HepG2 (cell line): ENCODE results near the gene DNAJC2. TPM values are rescaled to one million over a fixed set of nuclear protein-coding genes. Genes with fewer than 3 reads are reported as not detected.

Experiments
- ATAC-seq: fragments of 200-7000 bp; cut with Tn5 transposase; 3 replicates; pipeline ENCODE4 v1.9.1; 2020; ENCODE audit warnings: mild to moderate bottlenecking, moderate library complexity
- BruUV-seq: library from RNA; stranded (reverse); fragments of 400-500 nt; replicated peaks from 2 replicates; lab custom pipeline; 2021; lab: Mats Ljungman, UMichigan
- CTCF ChIA-PET: fragments of 300-600 bp; formaldehyde crosslinking; extraction: SDS; loops from one replicate; lab custom pipeline; 2021; ENCODE audit warnings: low total read pairs, inconsistent platforms, low intra/inter-chr PET ratio; lab: Yijun Ruan, JAX
- POLR2A ChIA-PET: fragments of 350-600 bp; sonication (Branson Sonifier 250); formaldehyde crosslinking; loops from one replicate; lab custom pipeline; 2020; ENCODE audit warnings: antibody characterized with exemption, inconsistent platforms; lab: Yijun Ruan, JAX
- DNase-seq: peaks from one replicate; pipeline ENCODE4 v3.0.0-alpha.2; 2015; ENCODE audit warnings: low spot score
- FAIRE-seq: peaks from 3 replicates; lab custom pipeline; 2011; peaks lifted over from hg19 to GRCh38; lab: Jason Lieb, UNC
- H2AFZ ChIP-seq: one replicate; pipeline ENCODE4 v1.6.1; 2011; ENCODE audit warnings: low read length, inconsistent platforms
- H3K27ac ChIP-seq: fragments of 300-600 bp; 3 replicates; pipeline ENCODE4 v1.8.0; 2011; ENCODE audit warnings: mixed run types, mild to moderate bottlenecking, mixed read lengths, low read length, inconsistent platforms; ENCODE audit not compliant: insufficient read depth; ENCODE audit errors: extremely low read length
- H3K27me3 ChIP-seq, 2 experiments: fragments of 200-600 bp in 1 of 2; 2 replicates in 1 of 2; 3 replicates in 1 of 2; pipeline versions ENCODE4 v1.6.0 to v1.8.0; 2011; ENCODE audit warnings: low read length in 2 of 2, mild to moderate bottlenecking in 2 of 2, moderate library complexity in 2 of 2, inconsistent platforms in 1 of 2; ENCODE audit not compliant: insufficient read depth in 2 of 2, control insufficient read depth in 1 of 2
- H3K36me3 ChIP-seq, 2 experiments: fragments of 200-600 bp in 1 of 2; replicated peaks in 1 of 2; 2 replicates in 1 of 2; 3 replicates in 1 of 2; pipeline versions ENCODE4 v1.5.1 to v1.8.0; 2011; ENCODE audit warnings: low read length in 2 of 2, inconsistent platforms in 1 of 2; ENCODE audit not compliant: insufficient read depth in 2 of 2, control insufficient read depth in 1 of 2
- H3K4me1 ChIP-seq: 2 replicates; pipeline ENCODE4 v1.5.1; 2012; ENCODE audit warnings: low read length, inconsistent platforms; ENCODE audit not compliant: insufficient read depth
- H3K4me2 ChIP-seq: 2 replicates; pipeline ENCODE4 v1.6.0; 2011; ENCODE audit warnings: low read depth, low read length, inconsistent platforms
- H3K4me3 ChIP-seq, 3 experiments: fragments of 200-600 bp in 1 of 3; sonication (generic), shearing (Covaris generic) in 1 of 3; replicated peaks in 1 of 3; 2 replicates each; pipeline ENCODE4 v1.5.1; 2011 to 2016; ENCODE audit warnings: low read length in 3 of 3, inconsistent platforms in 2 of 3, low read depth in 2 of 3, mild to moderate bottlenecking in 2 of 3, control low read depth in 1 of 3, mixed read lengths in 1 of 3; ENCODE audit not compliant: insufficient read depth in 1 of 3
- H3K79me2 ChIP-seq: one replicate; pipeline ENCODE4 v1.6.1; 2011; ENCODE audit warnings: low read length, inconsistent platforms; ENCODE audit not compliant: insufficient read depth
- H3K9ac ChIP-seq: 2 replicates; pipeline ENCODE4 v1.6.0; 2011; ENCODE audit warnings: mild to moderate bottlenecking, low read depth, low read length, inconsistent platforms; ENCODE audit not compliant: insufficient read depth
- H3K9me3 ChIP-seq: 2 replicates; pipeline ENCODE4 v1.5.1; 2012; ENCODE audit warnings: mild to moderate bottlenecking, low read length
- H4K20me1 ChIP-seq: 2 replicates; pipeline ENCODE4 v1.6.0; 2011; ENCODE audit warnings: inconsistent platforms, mild to moderate bottlenecking, low read length, moderate library complexity; ENCODE audit not compliant: insufficient read depth
- BRCA1 ChIP-seq: sonication (generic); formaldehyde crosslinking; IDR thresholded peaks from 2 replicates; pipeline ENCODE4 v1.4.0; 2020; ENCODE audit warnings: missing genetic modification reagents
- GABPA ChIP-seq, 2 experiments: IDR thresholded peaks; 2 replicates each; pipeline ENCODE4 v1.6.1; 2011 to 2016; ENCODE audit warnings: low read depth in 2 of 2, low read length in 1 of 2, missing biosample characterization in 1 of 2, missing genetic modification characterization in 1 of 2
- SP4 ChIP-seq: sonication (generic); formaldehyde crosslinking; IDR thresholded peaks from 2 replicates; pipeline ENCODE4 v1.8.1; 2023; ENCODE audit warnings: mild to moderate bottlenecking, missing genetic modification reagents
- ZNF121 ChIP-seq: sonication (generic); formaldehyde crosslinking; IDR thresholded peaks from 2 replicates; pipeline ENCODE4 v1.5.0; 2020; ENCODE audit warnings: mild to moderate bottlenecking, missing genetic modification reagents
- ZNF382 ChIP-seq: sonication (generic); formaldehyde crosslinking; IDR thresholded peaks from 2 replicates; pipeline ENCODE4 v1.5.0; 2020; ENCODE audit warnings: missing genetic modification reagents, mild to moderate bottlenecking, borderline replicate concordance
- ZNF530 ChIP-seq: sonication (generic); formaldehyde crosslinking; IDR thresholded peaks from 2 replicates; pipeline ENCODE4 v1.5.0; 2020; ENCODE audit warnings: low read depth, mild to moderate bottlenecking, missing genetic modification reagents
- WGBS: methylation state at CpG from one replicate; pipeline ENCODE4 v1.1.6; 2017; ENCODE audit warnings: low lambda C conversion rate; 5-methylcytosine and 5-hydroxymethylcytosine counted together
- in situ Hi-C: cut with HindIII; loops from 2 replicates; pipeline ENCODE4 v1.10.0; 2017; ENCODE audit warnings: low pct_unique_long_range_greater_than_20kb; ENCODE audit not compliant: extremely low pct_ligation_motif_present
- intact Hi-C: fragments of 100-400 bp; cut with micrococcal nuclease; formaldehyde crosslinking; loops from one replicate; pipeline ENCODE4 v1.10.0; 2022; ENCODE audit not compliant: unreplicated experiment
- polyA plus RNA-seq, 8 experiments: library from polyadenylated mRNA; depleted of rRNA in 3 of 8; stranded (reverse) in 7 of 8; unstranded in 1 of 8; fragments of >200 nt; fragmentation: Illumina TruSeq in 4 of 8; extraction: Trizol in 4 of 8; gene quantifications; 2 replicates each; pipeline versions ENCODE4 v1.2.1 to v1.2.3, GENCODE V29; 2011 to 2016; ENCODE audit warnings: low read depth in 4 of 8, missing spikeins in 1 of 8, mixed read lengths in 1 of 8; ENCODE audit not compliant: insufficient read depth in 1 of 8
- total RNA-seq, 5 experiments: library from RNA; depleted of rRNA; stranded (reverse); fragments of >200 nt; fragmentation: Illumina TruSeq; extraction: Trizol; gene quantifications; 2 replicates each; pipeline ENCODE4 v1.2.3, GENCODE V29; 2016; ENCODE audit warnings: low read depth in 1 of 5
- TF ChIP-seq, protein P1 (sequence below): sonication (generic); formaldehyde crosslinking; IDR thresholded peaks from 2 replicates; pipeline ENCODE4 v1.4.0; 2020; ENCODE audit warnings: missing genetic modification reagents
- TF ChIP-seq, protein P2 (sequence below): conservative IDR thresholded peaks from 2 replicates; pipeline ENCODE4 v1.6.1; 2018; ENCODE audit warnings: missing genetic modification reagents
- TF ChIP-seq, protein P3 (sequence below): sonication (generic); formaldehyde crosslinking; IDR thresholded peaks from 2 replicates; pipeline ENCODE4 v1.9.0; 2022; ENCODE audit warnings: low read depth, missing genetic modification reagents

The DNAJC2 gene
- total and polyA plus RNA-seq, 2 of the 13 experiments (the other 11 are each of a cell fraction or from before 2014, with no cell fraction given), result 19.6 to 42.0 TPM

DNA sequence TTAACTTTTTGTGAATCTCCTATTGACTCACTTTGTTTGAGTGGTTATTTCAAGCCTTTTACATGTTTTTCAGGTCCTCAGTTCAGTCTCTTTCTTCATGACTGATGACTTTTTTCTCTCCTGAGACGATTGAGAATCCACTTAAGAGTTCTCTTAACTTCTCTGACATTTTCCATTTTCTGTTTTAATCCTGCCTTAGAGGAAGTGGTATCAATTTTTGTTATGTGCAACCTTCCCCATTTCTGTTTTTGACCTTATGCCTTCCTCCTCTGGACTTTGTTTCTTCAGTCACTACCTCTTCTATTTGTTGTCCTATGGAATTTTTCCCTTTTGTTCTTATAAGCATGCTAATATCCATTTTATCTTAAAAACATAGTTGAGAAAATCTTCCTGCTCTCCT, 5.2 kb upstream of the DNAJC2 start (continued):
- TF ChIP-seq, protein P1, sequence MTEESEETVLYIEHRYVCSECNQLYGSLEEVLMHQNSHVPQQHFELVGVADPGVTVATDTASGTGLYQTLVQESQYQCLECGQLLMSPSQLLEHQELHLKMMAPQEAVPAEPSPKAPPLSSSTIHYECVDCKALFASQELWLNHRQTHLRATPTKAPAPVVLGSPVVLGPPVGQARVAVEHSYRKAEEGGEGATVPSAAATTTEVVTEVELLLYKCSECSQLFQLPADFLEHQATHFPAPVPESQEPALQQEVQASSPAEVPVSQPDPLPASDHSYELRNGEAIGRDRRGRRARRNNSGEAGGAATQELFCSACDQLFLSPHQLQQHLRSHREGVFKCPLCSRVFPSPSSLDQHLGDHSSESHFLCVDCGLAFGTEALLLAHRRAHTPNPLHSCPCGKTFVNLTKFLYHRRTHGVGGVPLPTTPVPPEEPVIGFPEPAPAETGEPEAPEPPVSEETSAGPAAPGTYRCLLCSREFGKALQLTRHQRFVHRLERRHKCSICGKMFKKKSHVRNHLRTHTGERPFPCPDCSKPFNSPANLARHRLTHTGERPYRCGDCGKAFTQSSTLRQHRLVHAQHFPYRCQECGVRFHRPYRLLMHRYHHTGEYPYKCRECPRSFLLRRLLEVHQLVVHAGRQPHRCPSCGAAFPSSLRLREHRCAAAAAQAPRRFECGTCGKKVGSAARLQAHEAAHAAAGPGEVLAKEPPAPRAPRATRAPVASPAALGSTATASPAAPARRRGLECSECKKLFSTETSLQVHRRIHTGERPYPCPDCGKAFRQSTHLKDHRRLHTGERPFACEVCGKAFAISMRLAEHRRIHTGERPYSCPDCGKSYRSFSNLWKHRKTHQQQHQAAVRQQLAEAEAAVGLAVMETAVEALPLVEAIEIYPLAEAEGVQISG (CRISPR knock-in tag), result no peak

DNA sequence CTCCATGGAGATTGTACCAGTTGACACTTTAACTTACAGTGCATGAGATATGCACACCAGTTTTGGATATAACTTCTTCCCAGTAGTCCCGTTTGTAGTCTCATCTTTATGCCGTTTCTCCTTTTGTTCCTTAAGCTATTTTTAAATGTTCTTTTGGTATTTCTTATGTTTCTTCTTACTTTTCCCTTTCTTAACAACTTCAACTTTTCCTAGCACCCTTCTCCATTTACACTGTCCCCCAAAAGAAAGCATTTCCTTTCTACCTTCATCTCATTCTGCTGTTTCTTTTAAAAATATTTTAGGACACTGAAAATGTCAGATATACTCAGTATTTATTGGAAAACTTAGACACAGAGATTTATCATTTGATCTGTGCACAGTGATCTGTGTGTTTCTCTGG, 4.4 kb upstream of the DNAJC2 start:
- no TSS peak for BruUV-seq
- peak overlapping the region; percentile 94 for H3K9ac ChIP-seq
- no peak for ATAC-seq
- in situ Hi-C loops (loop anchor here (10.0 kb wide), 1 partner anchor 56 kb away; no protein-coding TSS in a partner anchor), intact Hi-C loops (no loop called here)
- H2AFZ ChIP-seq, result no peak overlapping the region
- ChIA-PET POLR2A (no interaction called here), CTCF (no interaction called here)
- H3K27me3 ChIP-seq, result no peaks in the 10 kb centered on the region; a peak in 1 of 5 replicates
- peaks cover 7% of the 10 kb centered on the region; the same call in 1 of the 2 replicates for H4K20me1 ChIP-seq
- 8% methylated on average over 2 of the region's 2 CpGs for WGBS
- DNase-seq, result no peak
- peaks cover 2 to 14% of the 10 kb centered on the region in 2 experiments; a peak in 3 of 5 replicates for H3K36me3 ChIP-seq
- H3K4me2 ChIP-seq, result peak overlapping the region; percentile 88
- no peaks in the 10 kb centered on the region for H3K9me3 ChIP-seq
- peaks cover 42% of the 10 kb centered on the region for H3K4me1 ChIP-seq
- H3K27ac ChIP-seq, result no peak overlapping the region
- H3K4me3 ChIP-seq, result peak overlapping the region; percentile 82 to 99 (median 96); a peak in 5 of 6 replicates
- H3K79me2 ChIP-seq, result peaks cover 69% of the 10 kb centered on the region
- no peak for FAIRE-seq
- TF ChIP-seq ZNF530 (CRISPR knock-in tag), result no peak
- no peak for TF ChIP-seq BRCA1 (CRISPR knock-in tag)
- no peak for TF ChIP-seq ZNF382 (CRISPR knock-in tag)
- TF ChIP-seq GABPA (IDR thresholded peaks at IDR 0.05; ENCODE audit: low read depth, low read length), result no peak
- no peak for TF ChIP-seq GABPA (CRISPR knock-in tag; IDR thresholded peaks at IDR 0.05; ENCODE audit: low read depth)
- TF ChIP-seq, protein P2, sequence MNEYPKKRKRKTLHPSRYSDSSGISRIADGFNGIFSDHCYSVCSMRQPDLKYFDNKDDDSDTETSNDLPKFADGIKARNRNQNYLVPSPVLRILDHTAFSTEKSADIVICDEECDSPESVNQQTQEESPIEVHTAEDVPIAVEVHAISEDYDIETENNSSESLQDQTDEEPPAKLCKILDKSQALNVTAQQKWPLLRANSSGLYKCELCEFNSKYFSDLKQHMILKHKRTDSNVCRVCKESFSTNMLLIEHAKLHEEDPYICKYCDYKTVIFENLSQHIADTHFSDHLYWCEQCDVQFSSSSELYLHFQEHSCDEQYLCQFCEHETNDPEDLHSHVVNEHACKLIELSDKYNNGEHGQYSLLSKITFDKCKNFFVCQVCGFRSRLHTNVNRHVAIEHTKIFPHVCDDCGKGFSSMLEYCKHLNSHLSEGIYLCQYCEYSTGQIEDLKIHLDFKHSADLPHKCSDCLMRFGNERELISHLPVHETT (CRISPR knock-in tag), result no peak
- no peak for TF ChIP-seq ZNF121
- TF ChIP-seq SP4 (CRISPR knock-in tag), result no peak
- TF ChIP-seq, protein P3, sequence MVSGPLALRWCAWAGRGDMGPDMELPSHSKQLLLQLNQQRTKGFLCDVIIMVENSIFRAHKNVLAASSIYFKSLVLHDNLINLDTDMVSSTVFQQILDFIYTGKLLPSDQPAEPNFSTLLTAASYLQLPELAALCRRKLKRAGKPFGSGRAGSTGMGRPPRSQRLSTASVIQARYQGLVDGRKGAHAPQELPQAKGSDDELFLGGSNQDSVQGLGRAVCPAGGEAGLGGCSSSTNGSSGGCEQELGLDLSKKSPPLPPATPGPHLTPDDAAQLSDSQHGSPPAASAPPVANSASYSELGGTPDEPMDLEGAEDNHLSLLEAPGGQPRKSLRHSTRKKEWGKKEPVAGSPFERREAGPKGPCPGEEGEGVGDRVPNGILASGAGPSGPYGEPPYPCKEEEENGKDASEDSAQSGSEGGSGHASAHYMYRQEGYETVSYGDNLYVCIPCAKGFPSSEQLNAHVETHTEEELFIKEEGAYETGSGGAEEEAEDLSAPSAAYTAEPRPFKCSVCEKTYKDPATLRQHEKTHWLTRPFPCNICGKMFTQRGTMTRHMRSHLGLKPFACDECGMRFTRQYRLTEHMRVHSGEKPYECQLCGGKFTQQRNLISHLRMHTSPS (CRISPR knock-in tag), result no peak
